GM19395 (cell line): ENCODE results near the gene PYURF.
"Not testable (repeated sequence)": the region's sequence is repeated elsewhere in the genome, so short reads cannot be mapped to it uniquely, and the experiment has no call there.

ENCODE experiments used
- ATAC-seq: cut with Tn5 transposase; IDR thresholded peaks from one replicate; pipeline ENCODE4 v1.9.1; 2021; ENCODE audit warnings: mild to moderate bottlenecking, moderate library complexity; ENCODE audit not compliant: unreplicated experiment

PYURF gene

GRCh38 chr4:88523325-88524129 lies at the start of gene PYURF:
Gene PYURF, minus strand, starts transcription at chr4:88523776. Its CDS starts 76 bp downstream, at chr4:88523700.
- peak; percentile 81 for ATAC-seq

GRCh38 chr4:88570001-88570400 lies 46.4 kb upstream of the PYURF start:
- no peak for ATAC-seq

GRCh38 chr4:88567591-88567990 lies 44.0 kb upstream of the PYURF start:
- no peak for ATAC-seq

- ATAC-seq = no peak
Observed at GRCh38 chr4:88549815-88550214, 26.2 kb upstream of the PYURF start.

GRCh38 chr4:88539322-88540068 lies 15.9 kb upstream of the PYURF start:
- not testable (repeated sequence) for ATAC-seq

- no peak for ATAC-seq
Observed at GRCh38 chr4:88537709-88538108, 14.1 kb upstream of the PYURF start.

GRCh38 chr4:88535090-88535755 lies 11.6 kb upstream of the PYURF start:
- ATAC-seq = no peak

- no peak for ATAC-seq
Observed at GRCh38 chr4:88533937-88534750, 10.6 kb upstream of the PYURF start.

GRCh38 chr4:88533088-88533790 lies 9.7 kb upstream of the PYURF start:
- ATAC-seq = no peak

GRCh38 chr4:88531549-88531948 lies 8.0 kb upstream of the PYURF start:
- no peak for ATAC-seq

- no peak for ATAC-seq
Observed at GRCh38 chr4:88528861-88529260, 5.3 kb upstream of the PYURF start.

GRCh38 chr4:88527787-88528186 lies 4.2 kb upstream of the PYURF start:
- peak; percentile 22 for ATAC-seq

GRCh38 chr4:88526221-88526815 lies 2.7 kb upstream of the PYURF start:
- no peak for ATAC-seq

GRCh38 chr4:88524171-88524570 lies 595 bp upstream of the PYURF start:
- no peak for ATAC-seq

- peak; percentile 24 for ATAC-seq
Observed at GRCh38 chr4:88522702-88523324, 763 bp downstream of the PYURF start.

- no peak for ATAC-seq
Observed at GRCh38 chr4:88518911-88519310, 4.7 kb downstream of the PYURF start.

GRCh38 chr4:88517825-88518224 lies 5.8 kb downstream of the PYURF start:
- no peak for ATAC-seq

GRCh38 chr4:88516746-88517145 lies 6.8 kb downstream of the PYURF start:
- no peak for ATAC-seq
